Gastroesophageal sphincter (tissue), 3 donors: Measurements from ENCODE around the gene OR11A1.

Experiments
- CTCF ChIP-seq, 4 experiments: fragments of 200-600 bp in 2 of 4; fragments of 450-650 bp in 2 of 4; sonication (generic) in 1 of 4; IDR thresholded peaks; one replicate each; pipeline ENCODE4 v1.5.1; 2017 to 2019; ENCODE audit warnings: antibody characterized with exemption in 4 of 4, mild to moderate bottlenecking in 2 of 4, moderate library complexity in 2 of 4
- POLR2A ChIP-seq, 2 donors: fragments of 450-650 bp; IDR thresholded peaks; one replicate each; pipeline ENCODE4 v1.6.1; 2017; ENCODE audit warnings: antibody characterized with exemption in 2 of 2, mild to moderate bottlenecking in 2 of 2, moderate library complexity in 1 of 2
- POLR2AphosphoS5 ChIP-seq: sonication (generic); formaldehyde crosslinking; IDR thresholded peaks from one replicate; pipeline ENCODE4 v1.6.1; 2017; ENCODE audit warnings: antibody characterized with exemption

- TF ChIP-seq POLR2AphosphoS5: no peak
- TF ChIP-seq CTCF (IDR thresholded peaks at IDR 0.05): no peak
- TF ChIP-seq POLR2A (IDR thresholded peaks at IDR 0.05): no peak
Observed at GRCh38 chr6:29466241-29466640, 9.4 kb upstream of the OR11A1 start.
